ENCODE data around the gene ZBTB42.
A peak's percentile ranks its signal among the peaks of the same experiment; 100 is the strongest.

The ZBTB42 gene

DNA sequence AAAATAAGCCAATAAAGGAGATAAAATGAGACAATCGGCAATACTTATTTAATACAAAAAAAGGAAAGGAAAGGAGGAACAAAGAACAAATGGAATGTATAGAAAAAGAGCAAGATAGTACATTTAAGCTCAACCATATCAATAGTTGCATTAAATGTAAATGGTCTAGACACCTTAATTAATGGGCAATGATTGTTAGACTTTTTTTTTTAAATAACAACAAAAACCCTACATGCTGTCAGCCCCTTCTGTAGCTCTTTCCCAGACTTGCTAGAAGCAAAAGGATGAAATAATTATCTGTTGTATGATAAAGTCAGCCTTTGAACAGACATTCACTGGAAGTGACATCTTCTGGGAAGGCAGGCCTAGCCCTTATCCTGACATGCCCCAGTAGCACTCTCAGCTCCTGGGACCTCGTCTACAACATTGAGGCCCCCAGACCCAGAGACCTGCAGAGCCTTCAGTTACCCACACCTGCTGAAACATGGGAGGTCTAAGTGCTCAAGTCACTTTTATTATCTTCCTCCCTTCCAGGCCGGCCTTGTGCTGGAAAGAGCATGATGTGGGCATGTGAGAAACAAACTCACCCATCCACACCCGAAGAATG is 34.5 kb upstream of the ZBTB42 start:
- no peak for DNase-seq
- ATAC-seq, result no peak
- H3K27me3 Mint-ChIP-seq, result no peaks in the 10 kb centered on the region
- H3K9me3 Mint-ChIP-seq, result peaks cover 0 to 7% of the 10 kb centered on the region in 2 donors
- H3K27ac Mint-ChIP-seq, result no peak overlapping the region
- H3K4me1 Mint-ChIP-seq, result peaks cover 21% of the 10 kb centered on the region
- no peak overlapping the region for H3K4me3 Mint-ChIP-seq

DNA sequence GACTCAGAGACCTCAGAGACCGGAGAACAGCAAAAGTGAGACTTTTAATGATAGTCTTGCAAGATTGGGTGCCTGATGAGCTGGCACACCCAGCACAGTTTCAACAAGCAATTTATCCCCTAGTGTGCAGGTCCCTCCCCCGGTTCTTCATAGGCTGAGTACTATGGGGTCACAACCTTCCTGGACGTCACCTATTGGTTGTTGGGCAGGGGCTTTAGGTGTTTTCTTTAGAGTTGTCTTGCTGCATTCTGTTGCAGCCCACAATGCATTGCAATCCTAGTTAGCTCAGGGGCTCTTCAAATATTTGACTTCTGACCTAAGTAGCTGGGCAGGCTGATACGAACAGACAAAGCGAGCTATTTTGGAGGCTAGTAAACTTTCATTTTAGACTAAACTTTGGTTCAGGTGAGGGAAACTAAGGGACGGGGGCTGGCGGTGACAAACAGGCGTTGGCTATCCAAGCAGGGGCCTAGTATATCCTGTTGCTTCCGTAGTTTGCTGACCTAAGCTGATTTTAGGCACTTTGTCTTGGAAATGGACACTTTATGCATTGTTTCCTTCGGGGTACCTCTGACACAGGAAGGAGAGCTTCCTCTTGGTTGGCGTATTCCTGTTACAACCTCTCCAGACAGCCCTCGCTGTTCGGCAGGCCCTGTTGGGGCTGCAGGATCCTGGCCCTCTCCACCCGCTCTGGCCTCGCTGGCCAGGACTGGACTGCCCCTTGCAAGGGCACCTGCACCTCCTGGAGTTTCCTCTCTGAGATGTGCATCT is 33.9 kb upstream of the ZBTB42 start:
- Mint-ChIP-seq H3K4me1 (peaks cover 21% of the 10 kb centered on the region), H3K27ac (no peak overlapping the region), H3K9me3 (peaks cover 0 to 7% of the 10 kb centered on the region in 2 donors), H3K4me3 (no peak overlapping the region), H3K27me3 (no peaks in the 10 kb centered on the region)
- ATAC-seq (no peak), DNase-seq (no peak)

DNA sequence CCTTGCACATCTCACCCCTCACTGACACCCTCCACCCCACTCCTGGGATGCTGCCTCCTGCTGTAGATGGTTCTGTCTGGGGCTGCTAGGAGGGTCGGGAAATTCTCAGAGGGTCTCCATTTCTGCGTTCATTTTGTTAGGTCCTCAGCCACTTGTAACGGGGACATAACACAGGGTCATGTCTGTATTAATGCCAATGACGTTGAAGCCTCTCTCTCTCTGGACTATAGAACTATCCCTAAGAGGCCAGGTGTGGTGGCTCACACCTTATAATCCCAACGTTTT is 33.3 kb upstream of the ZBTB42 start:
- Mint-ChIP-seq H3K27me3 (no peaks in the 10 kb centered on the region), H3K27ac (no peak overlapping the region), H3K9me3 (peaks cover 0 to 7% of the 10 kb centered on the region in 2 donors), H3K4me3 (no peak overlapping the region), H3K4me1 (peaks cover 21% of the 10 kb centered on the region)
- no peak for DNase-seq
- no peak for ATAC-seq

DNA sequence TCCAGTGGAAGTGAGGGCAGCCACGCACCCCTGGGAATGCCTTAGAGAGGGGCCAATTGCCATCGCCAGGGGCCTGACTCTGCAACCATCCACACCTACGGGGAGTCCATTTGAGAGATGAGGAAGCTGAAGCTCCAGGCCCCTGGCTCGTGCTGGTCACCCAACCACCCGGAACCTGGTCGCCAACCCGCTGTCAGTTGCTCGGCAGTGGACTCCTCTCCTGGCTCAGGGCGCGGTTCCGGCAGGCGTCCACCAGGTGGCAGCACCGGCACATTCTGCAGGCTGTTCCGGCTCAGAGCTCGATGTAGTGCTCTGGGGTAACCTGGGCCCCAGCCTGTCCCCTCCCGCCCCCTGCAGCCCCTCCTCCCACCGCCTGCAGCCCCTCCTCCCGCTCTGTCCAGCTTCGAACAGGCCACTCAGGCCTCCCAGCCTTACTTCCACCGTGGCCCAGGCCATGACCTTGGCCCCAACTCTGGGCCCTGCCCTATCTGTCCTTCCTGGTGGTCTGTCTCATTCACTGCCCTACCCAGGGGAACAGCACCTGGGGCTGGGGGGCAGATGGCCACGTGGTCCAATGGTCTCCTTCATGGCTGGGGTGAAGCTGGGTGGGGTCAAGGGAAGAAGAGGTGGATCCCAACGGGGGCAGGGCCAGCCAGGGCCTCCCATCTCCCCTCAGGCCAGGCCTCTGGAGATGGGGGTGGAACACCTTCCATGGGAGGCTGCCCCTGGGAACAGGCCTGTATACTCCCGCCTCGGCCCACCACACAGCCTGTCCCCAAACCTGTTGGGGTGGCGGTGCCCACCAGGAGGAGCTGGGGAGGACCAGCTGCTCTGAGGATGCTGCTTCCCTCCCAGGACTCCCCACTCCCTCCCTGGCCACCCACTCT is 32.2 kb upstream of the ZBTB42 start:
- Mint-ChIP-seq H3K9me3 (peaks cover 0 to 7% of the 10 kb centered on the region in 2 donors), H3K27ac (no peak overlapping the region), H3K4me1 (peaks cover 21% of the 10 kb centered on the region), H3K27me3 (no peaks in the 10 kb centered on the region), H3K4me3 (no peak overlapping the region)
- peak; percentile 89 to 91 for DNase-seq
- peak; percentile 94 for ATAC-seq

DNA sequence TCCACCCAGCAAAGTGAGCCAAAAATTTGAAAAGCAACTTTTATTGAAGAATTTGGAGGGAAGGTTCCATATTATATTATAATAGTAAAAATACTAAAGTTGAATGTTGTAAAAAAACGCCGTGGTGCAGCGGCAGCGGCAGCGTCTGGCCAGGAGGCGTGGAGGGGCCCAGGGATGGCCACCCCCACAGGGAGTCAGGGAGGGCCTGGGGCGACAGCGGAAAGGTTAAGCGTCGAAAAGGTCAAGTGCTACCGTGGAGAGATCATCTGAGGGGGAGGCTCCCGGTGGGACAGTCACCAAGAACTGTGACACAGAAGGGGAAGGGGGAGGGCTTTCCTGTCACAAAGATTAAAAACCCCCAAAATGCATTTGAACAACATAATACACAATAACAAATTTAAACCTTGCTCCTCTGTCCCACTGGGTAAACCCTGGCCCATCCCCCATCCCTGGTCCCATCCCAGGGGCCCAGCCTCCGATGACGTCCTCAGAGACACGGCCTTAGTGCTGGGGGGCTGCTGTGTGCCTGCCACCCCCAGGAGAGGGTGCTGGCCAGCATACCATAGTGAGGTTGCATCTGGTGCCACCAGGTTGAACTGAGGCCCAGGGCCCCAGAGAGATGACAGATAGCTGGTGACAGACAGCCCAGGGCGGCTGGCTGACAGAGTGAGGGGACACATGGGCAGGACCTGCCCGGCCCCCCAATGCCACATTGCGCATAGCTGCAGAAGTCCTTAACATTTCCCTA is 31.4 kb upstream of the ZBTB42 start:
- Mint-ChIP-seq H3K27me3 (no peaks in the 10 kb centered on the region), H3K4me3 (no peak overlapping the region), H3K4me1 (peaks cover 21% of the 10 kb centered on the region), H3K9me3 (peaks cover 0 to 7% of the 10 kb centered on the region in 2 donors), H3K27ac (peak overlapping the region in 1 of 2 donors; percentile 48)
- no peak for DNase-seq
- ATAC-seq, result no peak

DNA sequence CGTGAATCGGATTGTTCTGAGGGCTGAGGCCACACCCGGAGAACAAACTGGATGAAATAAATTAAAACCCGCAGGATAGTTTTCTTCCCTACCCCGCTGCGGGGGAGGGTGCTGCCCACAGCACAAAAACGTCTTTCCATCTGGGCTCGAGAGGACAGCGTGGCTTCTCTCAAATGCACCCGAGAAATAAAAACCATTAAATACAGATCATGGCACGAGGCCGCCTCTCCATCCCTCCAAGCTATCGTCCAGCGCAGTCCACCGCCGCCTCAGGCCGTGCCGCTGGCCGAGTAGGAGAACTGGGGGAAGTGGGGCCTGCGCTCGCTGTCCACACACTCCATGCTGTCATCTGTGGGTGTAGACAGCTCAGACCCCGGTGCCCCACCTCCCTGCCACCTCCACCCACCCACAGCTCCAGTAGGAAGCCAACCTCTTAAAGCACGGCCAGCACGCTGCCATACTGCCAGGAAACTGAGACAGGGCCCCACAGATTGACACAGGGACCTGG is 30.8 kb upstream of the ZBTB42 start:
- Mint-ChIP-seq H3K4me3 (no peak overlapping the region), H3K27ac (peak overlapping the region in 1 of 2 donors; percentile 48), H3K9me3 (peaks cover 0 to 7% of the 10 kb centered on the region in 2 donors), H3K27me3 (no peaks in the 10 kb centered on the region), H3K4me1 (peaks cover 21% of the 10 kb centered on the region)
- DNase-seq, result no peak
- ATAC-seq, result no peak

DNA sequence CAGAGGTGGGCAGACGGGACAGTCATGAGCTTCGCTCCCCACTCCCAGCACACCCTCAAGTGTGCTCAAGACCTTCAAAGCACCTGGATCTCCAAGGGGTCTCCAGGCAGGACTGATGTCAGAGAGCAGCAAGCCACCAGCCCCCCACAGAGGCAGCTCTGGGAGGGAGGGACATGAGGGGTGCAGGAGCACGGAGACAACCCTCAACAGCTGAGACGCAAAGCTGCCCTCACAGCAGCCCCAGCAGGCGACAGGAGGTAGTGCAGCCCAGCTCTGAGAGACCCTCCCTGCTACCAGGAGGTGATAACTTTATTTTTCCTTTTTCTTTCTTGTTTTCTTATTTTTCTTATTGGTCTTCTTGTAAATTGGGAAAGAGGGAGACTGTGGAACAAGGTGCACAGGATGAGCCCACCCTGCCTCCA is 30.0 kb upstream of the ZBTB42 start:
- DNase-seq (no peak), ATAC-seq (no peak)
- Mint-ChIP-seq H3K27ac (peak overlapping the region in 1 of 2 donors; percentile 59), H3K4me3 (no peak overlapping the region), H3K9me3 (peaks cover 0 to 7% of the 10 kb centered on the region in 2 donors), H3K4me1 (peaks cover 21% of the 10 kb centered on the region), H3K27me3 (no peaks in the 10 kb centered on the region)

DNA sequence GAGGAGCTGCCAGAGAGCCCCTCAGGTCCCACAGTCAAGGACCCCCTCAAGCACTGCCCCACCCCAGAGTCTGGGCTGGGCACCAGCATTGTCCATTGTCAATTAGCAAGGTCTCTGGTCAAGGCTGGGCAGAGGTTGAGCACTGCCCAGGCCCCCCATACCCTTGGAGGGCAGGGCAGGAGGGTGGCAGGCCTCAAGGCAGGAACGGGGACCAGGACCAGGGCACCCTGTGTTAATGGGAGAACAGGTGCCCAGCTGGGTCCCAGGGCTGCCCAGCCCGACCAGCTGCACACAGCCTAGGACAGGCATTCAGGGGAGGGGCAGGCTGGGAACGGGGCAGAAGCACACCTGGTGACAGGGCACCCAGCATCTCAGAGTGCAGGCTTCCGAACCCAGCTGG is 29.5 kb upstream of the ZBTB42 start:
- no peak for ATAC-seq
- Mint-ChIP-seq H3K27ac (peak overlapping the region in 1 of 2 donors; percentile 80), H3K9me3 (peaks cover 0 to 7% of the 10 kb centered on the region in 2 donors)

DNA sequence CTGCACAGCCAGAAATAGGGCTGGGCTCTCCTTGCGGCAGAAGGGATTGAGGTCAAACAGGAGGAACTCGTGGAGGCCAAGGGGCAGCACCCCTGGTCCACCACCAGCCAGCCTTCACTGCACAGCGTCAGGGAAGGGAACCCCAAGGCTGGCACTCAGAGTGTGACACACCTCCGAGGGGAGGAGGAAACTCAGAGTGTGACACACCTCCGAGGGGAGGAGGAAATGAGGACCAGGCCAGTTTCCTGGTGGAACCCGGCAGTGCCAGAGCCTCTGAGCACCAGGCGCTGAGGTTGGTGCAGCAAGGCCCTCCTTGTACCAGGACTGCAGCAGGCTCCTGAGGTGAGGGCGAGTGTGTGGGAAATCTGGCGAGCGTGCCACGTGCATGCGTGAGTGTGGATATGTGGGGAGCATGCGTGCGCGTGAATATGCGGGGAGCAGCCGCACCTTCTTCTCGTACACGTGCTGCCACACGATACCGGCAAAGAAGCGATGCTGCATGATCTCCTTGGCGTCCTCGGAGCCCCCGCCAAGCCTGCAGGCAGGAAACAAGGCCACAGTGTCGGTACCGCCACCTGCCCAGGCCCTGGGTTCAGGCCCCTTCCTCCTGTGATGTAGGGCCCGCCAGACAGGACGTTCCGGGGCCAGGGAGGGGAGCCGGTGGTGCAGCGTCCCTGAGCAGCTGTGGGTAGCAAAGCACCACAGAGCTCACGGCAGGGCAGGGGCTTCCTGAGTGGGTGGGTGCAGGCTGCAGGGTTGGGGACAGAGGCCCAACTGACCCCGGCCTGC is 28.8 kb upstream of the ZBTB42 start:
- ATAC-seq, result no peak
- Mint-ChIP-seq H3K4me3 (no peak overlapping the region), H3K27me3 (no peaks in the 10 kb centered on the region), H3K9me3 (peaks cover 0 to 7% of the 10 kb centered on the region in 2 donors), H3K27ac (no peak overlapping the region), H3K4me1 (peaks cover 21% of the 10 kb centered on the region)
- DNase-seq, result no peak

More for the DNA sequence above, 29.5 kb upstream of the ZBTB42 start:
- H3K27me3 Mint-ChIP-seq, result no peaks in the 10 kb centered on the region
- no peak overlapping the region for H3K4me3 Mint-ChIP-seq
- DNase-seq, result no peak
- H3K4me1 Mint-ChIP-seq, result peaks cover 21% of the 10 kb centered on the region

DNA sequence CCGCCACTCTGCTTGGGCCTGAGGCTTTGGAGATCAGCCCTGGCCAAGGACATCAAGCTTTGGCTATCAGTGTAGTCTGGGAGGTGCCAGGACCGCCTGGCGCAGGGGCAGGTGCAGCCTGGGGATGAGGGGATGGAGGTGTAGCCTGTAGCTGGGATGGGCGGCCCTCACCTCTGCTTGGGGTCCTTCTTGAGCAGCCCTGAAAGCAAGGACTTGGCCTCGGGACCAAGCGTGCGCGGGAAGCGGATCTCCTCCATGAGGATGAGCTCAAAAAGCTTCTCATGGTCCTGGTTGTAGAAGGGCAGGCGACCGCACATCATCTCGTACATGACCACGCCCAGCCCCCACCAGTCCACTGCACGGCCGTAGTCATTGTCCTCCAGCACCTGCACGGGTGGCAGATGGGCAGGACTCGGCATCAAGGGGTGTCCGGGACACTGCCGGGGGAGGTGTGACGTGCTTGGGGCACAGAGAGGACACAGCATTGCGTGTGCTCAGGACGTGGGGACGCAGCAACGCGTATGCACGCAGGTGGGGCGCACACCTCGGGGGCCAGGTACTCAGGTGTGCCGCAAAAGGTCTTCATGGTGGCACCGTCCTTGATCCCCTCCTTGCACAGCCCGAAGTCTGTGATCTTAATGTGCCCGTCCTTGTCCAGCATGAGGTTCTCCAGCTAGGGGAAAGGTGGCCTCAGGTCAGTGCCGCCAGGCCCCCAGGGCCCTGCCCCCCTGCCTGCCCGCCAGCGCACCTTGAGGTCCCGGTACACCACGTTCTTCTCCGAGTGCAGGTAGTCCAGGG is 28.0 kb upstream of the ZBTB42 start:
- Mint-ChIP-seq H3K9me3 (peaks cover 0 to 7% of the 10 kb centered on the region in 2 donors), H3K27ac (peak overlapping the region in 1 of 2 donors; percentile 59), H3K4me3 (no peak overlapping the region)

DNA sequence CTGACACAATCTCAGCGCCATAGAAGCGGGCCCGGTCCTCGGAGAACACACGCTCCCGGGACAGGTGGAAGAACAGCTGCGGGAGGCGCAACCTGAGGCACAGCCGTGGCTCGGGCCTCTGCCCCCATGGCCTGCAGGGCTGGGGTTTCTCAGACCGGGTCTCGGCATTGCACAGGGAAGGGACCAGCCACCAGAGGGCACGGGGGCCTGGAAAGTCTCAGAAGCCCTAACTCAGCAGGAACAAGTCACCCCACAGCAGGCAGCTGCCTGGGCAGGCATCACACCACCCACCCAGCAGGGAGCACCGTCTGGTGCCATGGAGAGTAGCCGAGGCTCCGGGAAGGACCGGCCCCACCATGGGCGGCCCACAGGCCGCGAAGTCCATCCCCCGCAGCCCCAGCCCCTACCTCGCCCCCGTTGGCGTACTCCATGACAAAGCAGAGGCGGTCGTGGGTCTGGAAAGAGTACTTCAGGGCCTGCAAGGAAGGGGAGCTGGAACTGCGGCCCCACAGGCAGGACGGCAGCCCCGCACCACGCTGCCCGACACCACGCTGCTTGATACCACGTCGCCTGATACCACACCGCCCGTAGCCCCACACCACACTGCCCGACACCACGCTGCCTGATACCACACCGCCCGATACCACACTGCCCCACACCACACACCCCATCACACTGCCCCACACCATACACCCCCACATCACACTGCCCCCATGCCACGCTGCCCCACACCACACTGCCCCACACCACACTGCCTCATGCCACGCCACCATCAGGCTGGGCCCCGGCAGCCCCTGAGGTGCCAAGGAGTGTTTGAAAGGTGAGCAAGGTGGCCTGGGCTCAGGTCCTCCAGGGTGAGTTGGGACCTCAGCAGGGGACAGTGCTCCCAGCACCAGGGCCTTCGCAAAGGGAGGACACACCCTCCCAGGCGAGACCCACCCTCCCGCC is 27.1 kb upstream of the ZBTB42 start:
- Mint-ChIP-seq H3K27ac (no peak overlapping the region), H3K4me1 (peaks cover 17% of the 10 kb centered on the region), H3K9me3 (peaks cover 0 to 7% of the 10 kb centered on the region in 2 donors), H3K27me3 (no peaks in the 10 kb centered on the region), H3K4me3 (no peak overlapping the region)
- DNase-seq (no peak), ATAC-seq (peak; percentile 35)

More for the DNA sequence above, 28.0 kb upstream of the ZBTB42 start:
- no peak for ATAC-seq
- H3K27me3 Mint-ChIP-seq, result no peaks in the 10 kb centered on the region
- DNase-seq, result no peak
- peaks cover 21% of the 10 kb centered on the region for H3K4me1 Mint-ChIP-seq

DNA sequence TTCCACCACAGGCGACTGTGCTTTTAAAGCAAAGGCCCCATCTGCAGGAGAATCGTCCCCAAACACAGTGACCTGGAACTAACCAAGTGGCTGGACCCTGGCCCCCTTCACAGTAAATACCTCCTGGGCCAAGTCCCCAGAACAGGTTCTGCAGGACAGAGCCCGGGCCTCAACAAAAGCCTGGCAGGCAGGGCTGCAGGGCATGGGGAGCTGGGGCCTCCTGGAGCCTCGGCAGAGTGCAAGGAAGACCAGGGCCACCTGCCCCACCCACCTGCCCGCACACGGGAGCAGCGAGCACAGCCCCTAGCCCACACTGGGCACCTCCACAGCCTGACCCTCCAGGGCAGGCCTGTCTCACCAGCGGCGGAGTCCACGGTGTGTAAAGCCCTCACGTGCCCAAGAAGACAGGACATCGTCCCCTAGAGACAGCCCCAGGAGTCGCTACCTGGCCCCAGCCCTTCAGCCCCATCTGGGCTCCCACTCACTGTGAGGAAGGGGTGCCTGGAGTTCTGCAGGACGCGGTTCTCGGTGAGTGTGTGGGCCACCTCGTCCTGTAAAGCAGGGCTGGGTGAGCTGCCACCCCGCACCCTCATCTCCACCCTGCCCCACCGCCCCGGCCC is 26.3 kb upstream of the ZBTB42 start:
- Mint-ChIP-seq H3K27me3 (no peaks in the 10 kb centered on the region), H3K27ac (no peak overlapping the region), H3K4me1 (peaks cover 9% of the 10 kb centered on the region), H3K9me3 (peaks cover 0 to 7% of the 10 kb centered on the region in 2 donors), H3K4me3 (no peak overlapping the region)
- no peak for ATAC-seq
- no peak for DNase-seq
